ENCODE results near the gene MAML2.

- TF ChIP-seq CTCF (IDR thresholded peaks at IDR 0.05) (no peak), POLR2A (IDR thresholded peaks at IDR 0.05) (no peak)
These were observed 173.7 kb downstream of the MAML2 start for GRCh38 chr11:96169250-96169649.
